Measurements from ENCODE around the gene LYPD1. TPM values are rescaled to one million over a fixed set of nuclear protein-coding genes. Genes with fewer than 3 reads are reported as not detected.

The LYPD1 gene
- total and polyA plus RNA-seq, 8 donors = 0.53 to 5.6 (median 1.3) TPM

DNA sequence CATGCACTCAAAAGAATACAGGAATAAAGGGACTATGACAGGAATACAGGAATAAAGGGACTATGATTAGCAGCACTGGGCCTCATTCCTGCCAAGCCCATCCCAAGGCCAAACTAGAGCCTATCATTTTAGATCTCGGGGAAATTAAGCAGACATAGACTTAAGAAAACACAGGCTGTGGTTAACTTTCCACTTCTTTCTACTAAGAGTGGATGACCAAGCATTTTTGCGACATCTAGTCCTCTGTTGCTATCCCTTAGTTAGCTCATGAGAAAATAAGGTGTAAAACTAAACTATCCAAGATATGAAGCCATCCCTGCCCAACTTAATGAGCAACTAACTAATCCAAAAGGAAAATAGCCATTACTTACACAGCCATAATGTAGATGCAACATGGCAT is 5.9 kb downstream of the LYPD1 start:
- no peak for DNase-seq

GRCh38 chr2:132662732-132663131 is 7.3 kb downstream of the LYPD1 start:
- no peaks in the 10 kb centered on the region for H3K36me3 ChIP-seq
- TF ChIP-seq, protein P1, sequence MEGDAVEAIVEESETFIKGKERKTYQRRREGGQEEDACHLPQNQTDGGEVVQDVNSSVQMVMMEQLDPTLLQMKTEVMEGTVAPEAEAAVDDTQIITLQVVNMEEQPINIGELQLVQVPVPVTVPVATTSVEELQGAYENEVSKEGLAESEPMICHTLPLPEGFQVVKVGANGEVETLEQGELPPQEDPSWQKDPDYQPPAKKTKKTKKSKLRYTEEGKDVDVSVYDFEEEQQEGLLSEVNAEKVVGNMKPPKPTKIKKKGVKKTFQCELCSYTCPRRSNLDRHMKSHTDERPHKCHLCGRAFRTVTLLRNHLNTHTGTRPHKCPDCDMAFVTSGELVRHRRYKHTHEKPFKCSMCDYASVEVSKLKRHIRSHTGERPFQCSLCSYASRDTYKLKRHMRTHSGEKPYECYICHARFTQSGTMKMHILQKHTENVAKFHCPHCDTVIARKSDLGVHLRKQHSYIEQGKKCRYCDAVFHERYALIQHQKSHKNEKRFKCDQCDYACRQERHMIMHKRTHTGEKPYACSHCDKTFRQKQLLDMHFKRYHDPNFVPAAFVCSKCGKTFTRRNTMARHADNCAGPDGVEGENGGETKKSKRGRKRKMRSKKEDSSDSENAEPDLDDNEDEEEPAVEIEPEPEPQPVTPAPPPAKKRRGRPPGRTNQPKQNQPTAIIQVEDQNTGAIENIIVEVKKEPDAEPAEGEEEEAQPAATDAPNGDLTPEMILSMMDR (IDR thresholded peaks at IDR 0.05) = no peak
- no peaks in the 10 kb centered on the region for H3K9me3 ChIP-seq
- intact Hi-C loops (cut with DNase I) = no loop called here
- no peak overlapping the region for H3K27ac ChIP-seq
- no peak overlapping the region for H3K4me3 ChIP-seq
- H3K4me1 ChIP-seq = no peaks in the 10 kb centered on the region
- H3K27me3 ChIP-seq = peaks cover 0 to 6% of the 10 kb centered on the region in 2 donors
- ATAC-seq = no peak
- no peak for DNase-seq

More for the DNA sequence above, 5.9 kb downstream of the LYPD1 start:
- TF ChIP-seq, protein P1 (IDR thresholded peaks at IDR 0.05) = no peak
- Histone ChIP-seq H3K4me3 (no peak overlapping the region), H3K27me3 (peaks cover 12 to 20% of the 10 kb centered on the region in 2 donors), H3K27ac (no peak overlapping the region), H3K4me1 (peaks cover 3 to 7% of the 10 kb centered on the region in 2 donors), H3K9me3 (no peaks in the 10 kb centered on the region), H3K36me3 (no peaks in the 10 kb centered on the region)
- intact Hi-C loops (cut with DNase I) = no loop called here
- ATAC-seq = no peak

- Histone ChIP-seq H3K4me3 (no peak overlapping the region), H3K27ac (no peak overlapping the region), H3K27me3 (no peaks in the 10 kb centered on the region), H3K36me3 (no peaks in the 10 kb centered on the region), H3K9me3 (no peaks in the 10 kb centered on the region), H3K4me1 (no peaks in the 10 kb centered on the region)
- DNase-seq = no peak
- no peak for ATAC-seq
- TF ChIP-seq, protein P1 (IDR thresholded peaks at IDR 0.05) = no peak
- intact Hi-C loops (cut with DNase I) = no loop called here
These were observed 10.7 kb downstream of the LYPD1 start for GRCh38 chr2:132659331-132659730.

DNA sequence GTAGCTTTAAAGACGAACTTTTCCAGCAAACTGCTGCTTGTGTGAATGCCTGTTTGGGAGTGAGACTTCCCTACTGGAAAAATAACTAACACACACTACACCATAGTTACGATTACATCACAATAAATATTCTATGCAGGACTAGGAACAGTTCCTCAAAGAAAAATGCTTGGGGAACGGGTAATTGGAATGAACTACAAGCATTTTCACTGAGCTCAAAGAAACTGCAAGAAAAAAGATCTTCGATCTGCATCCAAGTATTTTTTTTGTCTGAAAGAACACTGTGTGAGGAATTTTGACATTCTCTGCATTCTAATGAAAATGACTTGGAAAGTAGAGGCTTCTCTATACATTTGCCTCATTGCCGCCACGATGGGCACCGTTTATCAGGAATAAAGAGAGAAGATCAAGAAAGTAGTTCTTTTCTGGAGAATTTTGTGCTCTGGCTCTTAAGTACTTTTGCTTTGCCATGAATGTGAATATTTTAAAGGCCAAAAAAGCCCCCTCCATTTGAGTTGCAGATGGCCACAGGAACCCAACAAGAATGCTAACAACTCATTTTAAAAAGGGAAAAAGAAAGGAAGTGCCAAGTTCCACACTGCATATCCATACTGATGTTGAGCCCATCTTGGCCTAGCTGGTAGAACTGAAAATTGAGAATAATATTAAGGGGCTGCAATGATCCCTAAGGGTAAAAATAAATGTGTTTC is 13.6 kb downstream of the LYPD1 start:
- Histone ChIP-seq H3K27ac (no peak overlapping the region), H3K4me1 (no peaks in the 10 kb centered on the region), H3K4me3 (no peak overlapping the region), H3K36me3 (no peaks in the 10 kb centered on the region), H3K27me3 (no peaks in the 10 kb centered on the region), H3K9me3 (no peaks in the 10 kb centered on the region)
- peak in 1 of 4 donors; percentile 55 for DNase-seq
- ATAC-seq = no peak
- TF ChIP-seq, protein P1 (IDR thresholded peaks at IDR 0.05) = no peak
- intact Hi-C loops (cut with DNase I) = no loop called here

GRCh38 chr2:132654968-132655367 is 15.0 kb downstream of the LYPD1 start:
- DNase-seq = no peak
- ATAC-seq = no peak
- no peaks in the 10 kb centered on the region for H3K27me3 ChIP-seq
- no peaks in the 10 kb centered on the region for H3K36me3 ChIP-seq
- H3K27ac ChIP-seq = no peak overlapping the region
- no peak overlapping the region for H3K4me3 ChIP-seq
- TF ChIP-seq, protein P1 (IDR thresholded peaks at IDR 0.05) = no peak
- no peaks in the 10 kb centered on the region for H3K9me3 ChIP-seq
- intact Hi-C loops (cut with DNase I) = no loop called here
- no peaks in the 10 kb centered on the region for H3K4me1 ChIP-seq
